Ishikawa (cell line): ENCODE measurements around the gene GRIK5.

ENCODE experiments used
- EP300 ChIP-seq: IDR thresholded peaks from 2 replicates; pipeline ENCODE4 v1.6.1; 2012; ENCODE audit warnings: borderline replicate concordance
- RAD21 ChIP-seq: IDR thresholded peaks from 2 replicates; pipeline ENCODE4 v1.6.1; 2012; ENCODE audit warnings: low read depth

DNA sequence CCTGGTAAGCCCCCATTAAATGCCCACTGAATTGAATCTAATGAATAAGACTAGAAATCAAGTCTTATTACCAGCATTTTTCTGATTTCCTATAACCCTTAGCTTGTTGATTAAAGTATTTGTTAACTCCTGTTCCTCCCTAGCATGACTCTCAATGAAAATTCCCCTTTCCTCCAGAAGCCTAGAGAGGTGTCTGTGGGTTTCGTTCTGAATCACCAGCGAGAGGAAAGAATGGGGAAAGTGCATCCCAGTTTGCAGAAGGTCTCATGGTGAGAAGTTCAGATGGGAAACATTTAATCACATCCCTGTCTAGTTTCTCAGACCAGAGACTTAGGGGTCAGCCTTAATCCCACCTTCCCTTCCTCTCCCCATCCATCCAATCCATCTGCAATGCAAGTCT lies 35.4 kb upstream of the GRIK5 start:
- TF ChIP-seq EP300 (no peak), RAD21 (no peak)
